RWPE2 (cell line): ENCODE data around the gene WDR4.
A peak's percentile ranks its signal among the peaks of the same experiment; 100 is the strongest.

ENCODE experiments used
- ATAC-seq: fragments of 200-7000 bp; cut with Tn5 transposase; 3 replicates; pipeline ENCODE4 v1.9.1; 2021; ENCODE audit warnings: low read depth
- DNase-seq: peaks from one replicate; pipeline ENCODE4 v3.0.0-alpha.2; 2020; ENCODE audit warnings: low spot score
- H3K27ac ChIP-seq: fragments of 450-650 bp; 2 replicates; pipeline ENCODE4 v1.5.1; 2017; ENCODE audit warnings: mild to moderate bottlenecking; ENCODE audit not compliant: poor library complexity, severe bottlenecking
- H3K27me3 ChIP-seq: fragments of 250-450 bp; sonication (Bioruptor Pico); 2 replicates; pipeline ENCODE4 v1.5.1; 2021; ENCODE audit warnings: mild to moderate bottlenecking, moderate library complexity; ENCODE audit not compliant: insufficient read depth, poor library complexity, severe bottlenecking
- H3K36me3 ChIP-seq: fragments of 250-450 bp; sonication (Bioruptor Pico); 2 replicates; pipeline ENCODE4 v1.5.1; 2020; ENCODE audit warnings: low read depth, mild to moderate bottlenecking, moderate library complexity
- H3K4me1 ChIP-seq: fragments of 250-450 bp; sonication (Bioruptor Pico); 2 replicates; pipeline ENCODE4 v1.5.1; 2021; ENCODE audit warnings: mild to moderate bottlenecking, moderate library complexity; ENCODE audit not compliant: insufficient read depth, poor library complexity, severe bottlenecking
- H3K4me3 ChIP-seq: fragments of 250-450 bp; sonication (Bioruptor Pico); 2 replicates; pipeline ENCODE4 v1.5.1; 2021; ENCODE audit warnings: mild to moderate bottlenecking, moderate library complexity; ENCODE audit not compliant: severe bottlenecking
- H3K9me3 ChIP-seq: fragments of 250-450 bp; sonication (Bioruptor Pico); 2 replicates; pipeline ENCODE4 v1.5.1; 2021; ENCODE audit warnings: mild to moderate bottlenecking, moderate library complexity; ENCODE audit not compliant: severe bottlenecking
- TF ChIP-seq, protein P1 (sequence below): fragments of 450-650 bp; IDR thresholded peaks from one replicate; pipeline ENCODE4 v1.5.1; 2017; ENCODE audit warnings: mild to moderate bottlenecking, moderate library complexity; ENCODE audit not compliant: poor library complexity, severe bottlenecking

WDR4 gene

DNA sequence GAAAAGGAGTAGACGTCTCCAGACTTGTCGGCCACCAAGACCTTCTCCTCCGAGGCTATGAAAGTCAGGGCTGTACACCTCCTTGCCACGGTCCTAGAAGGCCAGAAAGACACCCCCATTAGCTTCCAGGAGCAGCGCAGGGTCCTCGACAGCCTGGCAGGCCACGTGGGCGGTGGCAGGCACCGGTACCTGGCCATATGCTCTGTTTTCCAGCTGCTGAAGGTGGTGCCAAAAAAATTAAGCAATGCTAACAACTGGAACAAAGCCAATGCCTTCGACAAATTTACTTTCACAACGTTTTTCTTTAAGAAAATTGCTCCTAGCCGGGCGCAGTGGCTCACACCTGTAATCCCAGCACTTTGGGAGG is 15.9 kb downstream of the WDR4 start:
- TF ChIP-seq, protein P1, sequence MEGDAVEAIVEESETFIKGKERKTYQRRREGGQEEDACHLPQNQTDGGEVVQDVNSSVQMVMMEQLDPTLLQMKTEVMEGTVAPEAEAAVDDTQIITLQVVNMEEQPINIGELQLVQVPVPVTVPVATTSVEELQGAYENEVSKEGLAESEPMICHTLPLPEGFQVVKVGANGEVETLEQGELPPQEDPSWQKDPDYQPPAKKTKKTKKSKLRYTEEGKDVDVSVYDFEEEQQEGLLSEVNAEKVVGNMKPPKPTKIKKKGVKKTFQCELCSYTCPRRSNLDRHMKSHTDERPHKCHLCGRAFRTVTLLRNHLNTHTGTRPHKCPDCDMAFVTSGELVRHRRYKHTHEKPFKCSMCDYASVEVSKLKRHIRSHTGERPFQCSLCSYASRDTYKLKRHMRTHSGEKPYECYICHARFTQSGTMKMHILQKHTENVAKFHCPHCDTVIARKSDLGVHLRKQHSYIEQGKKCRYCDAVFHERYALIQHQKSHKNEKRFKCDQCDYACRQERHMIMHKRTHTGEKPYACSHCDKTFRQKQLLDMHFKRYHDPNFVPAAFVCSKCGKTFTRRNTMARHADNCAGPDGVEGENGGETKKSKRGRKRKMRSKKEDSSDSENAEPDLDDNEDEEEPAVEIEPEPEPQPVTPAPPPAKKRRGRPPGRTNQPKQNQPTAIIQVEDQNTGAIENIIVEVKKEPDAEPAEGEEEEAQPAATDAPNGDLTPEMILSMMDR = no peak
- Histone ChIP-seq H3K27ac (no peak overlapping the region), H3K4me1 (no peaks in the 10 kb centered on the region), H3K4me3 (no peak overlapping the region), H3K36me3 (peaks cover 76% of the 10 kb centered on the region), H3K9me3 (no peaks in the 10 kb centered on the region), H3K27me3 (no peaks in the 10 kb centered on the region)
- ATAC-seq = no peak
- DNase-seq = no peak

DNA sequence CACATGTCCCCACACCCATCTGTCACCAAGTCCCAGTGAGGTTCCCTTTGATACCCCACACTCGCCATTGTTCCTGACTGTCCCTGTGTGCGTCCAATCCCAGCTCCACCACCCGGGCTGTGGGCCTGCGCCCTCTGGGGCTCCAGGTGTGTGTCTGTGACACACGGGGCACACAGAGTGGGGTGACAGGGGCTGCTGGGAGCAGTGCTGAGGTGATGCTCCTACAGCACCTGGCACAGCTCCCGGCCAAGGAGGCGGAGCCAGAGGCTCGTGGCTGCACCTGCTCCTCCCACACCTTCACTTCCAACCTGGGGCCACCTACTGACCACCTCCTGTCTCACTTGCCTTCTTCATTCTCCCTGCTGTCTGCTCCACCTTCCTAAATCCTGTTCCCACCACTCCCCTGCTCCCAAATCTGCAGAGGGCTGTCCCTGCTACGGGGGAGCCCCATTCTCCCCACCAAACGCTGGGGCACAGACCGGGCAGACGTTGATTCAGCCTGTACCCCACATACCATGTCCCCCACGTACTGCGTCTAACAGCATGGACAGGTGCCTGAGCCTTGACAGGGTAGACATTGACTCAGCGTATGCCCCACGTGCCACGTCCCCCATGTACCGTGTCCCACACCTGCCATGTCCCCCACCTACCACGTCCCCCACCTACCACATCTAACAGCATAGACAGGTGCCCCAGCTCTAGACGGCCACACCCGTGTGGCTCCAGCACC is 16.4 kb downstream of the WDR4 start:
- Histone ChIP-seq H3K4me3 (no peak overlapping the region), H3K4me1 (no peaks in the 10 kb centered on the region), H3K27ac (no peak overlapping the region), H3K27me3 (no peaks in the 10 kb centered on the region), H3K36me3 (peaks cover 76% of the 10 kb centered on the region), H3K9me3 (no peaks in the 10 kb centered on the region)
- DNase-seq (no peak), ATAC-seq (peak; percentile 30; the same call in 1 of the 3 replicates)
- TF ChIP-seq, protein P1 = no peak

DNA sequence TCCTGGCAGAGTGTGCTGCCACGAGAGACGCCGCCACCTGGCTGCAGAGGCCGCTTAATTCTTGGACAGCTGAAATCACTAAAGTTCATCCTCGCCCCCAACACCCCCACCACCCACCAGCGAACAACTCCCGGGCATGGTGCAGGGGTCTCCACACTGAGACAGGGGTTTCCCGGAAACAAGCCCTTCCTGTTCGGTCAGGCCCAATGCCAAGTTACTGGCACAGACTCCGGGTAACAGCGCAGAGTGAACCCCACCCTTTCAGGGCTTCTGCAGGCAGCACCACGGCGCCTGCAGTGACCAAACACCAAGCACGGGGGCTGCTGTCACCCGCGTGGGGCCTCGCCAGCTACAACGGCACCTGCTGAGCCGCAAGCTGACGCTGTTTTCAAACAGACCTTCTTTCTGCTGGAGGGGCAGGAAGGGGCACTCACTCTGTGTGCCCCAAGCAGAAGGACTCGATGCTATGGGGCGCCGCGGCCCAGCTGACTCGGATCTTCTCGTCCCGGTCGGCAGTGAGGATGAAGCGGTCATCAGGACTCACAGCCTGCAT is 17.4 kb downstream of the WDR4 start:
- no peak overlapping the region for H3K27ac ChIP-seq
- TF ChIP-seq, protein P1 = no peak
- no peaks in the 10 kb centered on the region for H3K9me3 ChIP-seq
- H3K4me3 ChIP-seq = no peak overlapping the region
- H3K4me1 ChIP-seq = no peaks in the 10 kb centered on the region
- DNase-seq = no peak
- H3K36me3 ChIP-seq = peaks cover 75% of the 10 kb centered on the region
- no peak for ATAC-seq
- H3K27me3 ChIP-seq = no peaks in the 10 kb centered on the region

DNA sequence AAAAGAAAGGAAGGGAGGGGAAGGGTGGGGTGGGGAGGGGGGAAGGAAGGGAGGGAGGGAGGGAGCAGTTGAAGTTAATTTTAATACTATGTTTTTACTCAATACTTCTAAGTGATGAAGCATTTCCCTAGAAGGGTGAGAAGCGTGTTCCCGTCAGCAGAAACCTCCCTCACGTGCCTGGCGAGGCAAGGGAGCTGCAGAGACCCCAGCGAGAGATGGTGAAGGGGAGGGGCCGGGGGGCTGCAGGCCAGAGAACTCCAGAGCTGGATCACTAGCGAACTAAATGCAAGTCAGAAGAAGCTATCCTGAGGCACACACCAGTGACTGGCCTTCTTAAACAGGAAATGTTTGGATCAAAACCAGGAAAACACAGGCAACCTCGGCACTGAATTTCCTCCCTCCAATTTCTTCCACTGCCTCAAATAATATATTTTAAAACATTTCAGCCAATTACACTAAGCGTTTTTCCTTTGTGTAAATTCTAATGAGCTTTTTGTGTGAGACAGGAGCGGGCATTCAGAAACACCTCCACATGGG is 18.0 kb downstream of the WDR4 start:
- TF ChIP-seq, protein P1 = no peak
- Histone ChIP-seq H3K36me3 (peaks cover 75% of the 10 kb centered on the region), H3K27me3 (no peaks in the 10 kb centered on the region), H3K4me1 (no peaks in the 10 kb centered on the region), H3K9me3 (no peaks in the 10 kb centered on the region), H3K27ac (no peak overlapping the region), H3K4me3 (no peak overlapping the region)
- no peak for ATAC-seq
- DNase-seq = no peak

DNA sequence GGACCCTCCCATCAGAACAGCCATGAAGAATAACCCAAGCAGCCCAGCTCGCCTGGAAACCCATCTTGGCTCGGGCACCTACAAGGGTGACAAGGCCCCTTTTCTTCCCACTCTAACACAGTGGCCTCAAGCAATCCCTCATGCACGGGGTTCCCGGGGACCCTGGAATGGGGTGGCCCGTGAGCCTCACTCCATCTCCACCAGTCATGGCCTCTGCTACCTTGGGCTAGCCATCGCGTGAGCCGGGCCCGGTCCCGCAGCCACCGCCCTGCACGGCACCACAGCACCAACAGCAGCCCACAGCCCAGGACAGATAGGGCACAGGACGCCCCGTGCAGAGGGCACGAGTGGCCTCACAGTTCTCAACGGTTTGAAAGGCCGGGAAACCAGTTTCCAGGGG is 19.0 kb downstream of the WDR4 start:
- H3K9me3 ChIP-seq = no peaks in the 10 kb centered on the region
- H3K27me3 ChIP-seq = no peaks in the 10 kb centered on the region
- peaks cover 82% of the 10 kb centered on the region for H3K36me3 ChIP-seq
- no peak for ATAC-seq
- no peak overlapping the region for H3K27ac ChIP-seq
- no peak for DNase-seq
- H3K4me1 ChIP-seq = no peaks in the 10 kb centered on the region
- TF ChIP-seq, protein P1 = no peak
- no peak overlapping the region for H3K4me3 ChIP-seq
